ENCODE data around the gene AP5M1.

Gene AP5M1

DNA sequence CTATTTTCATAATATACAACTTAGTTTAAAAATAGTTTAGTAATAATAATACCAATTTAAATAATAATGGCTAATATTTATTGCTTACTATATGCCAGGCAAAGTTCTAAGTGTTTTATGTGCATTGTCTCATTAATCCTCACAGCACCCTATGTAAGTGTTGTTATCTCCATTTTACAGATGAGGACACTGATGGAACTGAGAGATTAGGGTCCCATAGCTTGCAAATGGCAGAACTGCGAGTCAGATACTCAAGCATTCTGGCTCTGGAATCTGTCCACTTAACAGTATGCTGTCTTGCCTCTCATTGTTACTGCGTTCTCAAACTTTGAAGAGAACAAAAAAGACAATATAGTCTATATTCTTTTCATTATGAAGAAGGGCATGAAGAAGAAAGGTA, 19.0 kb downstream of the AP5M1 start:
- CTCF ChIA-PET = no interaction called here
- no peak for DNase-seq (ENCODE audit: extremely low spot score)
- POLR2A ChIA-PET = interaction anchor here (0.6 kb wide), 1 partner anchor 1881 kb away, joined by 3 read pairs; no protein-coding TSS in a partner anchor
- TF ChIP-seq CTCF (IDR thresholded peaks at IDR 0.05; ENCODE audit: control extremely low read depth, extremely low read depth, low read depth, missing control alignments) = no peak

DNA sequence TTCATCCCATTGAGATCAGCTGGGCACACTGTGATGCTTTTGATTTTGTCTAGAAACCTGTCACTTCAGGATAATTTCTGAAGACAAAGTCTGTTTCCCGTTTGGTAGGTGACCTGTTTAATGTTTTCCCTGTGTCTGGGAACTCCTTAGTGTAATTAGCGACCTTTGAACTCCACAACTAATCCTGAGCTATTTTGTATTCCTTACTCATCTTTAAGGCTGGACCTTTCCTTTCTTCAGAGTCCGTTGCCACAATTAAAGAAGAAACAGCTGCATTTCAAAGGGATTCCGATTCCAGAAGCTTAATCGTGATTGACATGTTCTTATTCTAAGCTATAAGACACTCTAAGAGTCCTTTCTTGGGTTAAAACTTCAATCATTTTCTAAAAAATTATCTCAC, 22.0 kb downstream of the AP5M1 start:
- CTCF ChIA-PET = interaction anchor here (1.3 kb wide), 1 partner anchor 10 kb away, joined by 6 read pairs; no protein-coding TSS in a partner anchor
- no peak for TF ChIP-seq CTCF (IDR thresholded peaks at IDR 0.05; ENCODE audit: control extremely low read depth, extremely low read depth, low read depth, missing control alignments)
- POLR2A ChIA-PET = no interaction called here
- DNase-seq (ENCODE audit: extremely low spot score) = no peak

DNA sequence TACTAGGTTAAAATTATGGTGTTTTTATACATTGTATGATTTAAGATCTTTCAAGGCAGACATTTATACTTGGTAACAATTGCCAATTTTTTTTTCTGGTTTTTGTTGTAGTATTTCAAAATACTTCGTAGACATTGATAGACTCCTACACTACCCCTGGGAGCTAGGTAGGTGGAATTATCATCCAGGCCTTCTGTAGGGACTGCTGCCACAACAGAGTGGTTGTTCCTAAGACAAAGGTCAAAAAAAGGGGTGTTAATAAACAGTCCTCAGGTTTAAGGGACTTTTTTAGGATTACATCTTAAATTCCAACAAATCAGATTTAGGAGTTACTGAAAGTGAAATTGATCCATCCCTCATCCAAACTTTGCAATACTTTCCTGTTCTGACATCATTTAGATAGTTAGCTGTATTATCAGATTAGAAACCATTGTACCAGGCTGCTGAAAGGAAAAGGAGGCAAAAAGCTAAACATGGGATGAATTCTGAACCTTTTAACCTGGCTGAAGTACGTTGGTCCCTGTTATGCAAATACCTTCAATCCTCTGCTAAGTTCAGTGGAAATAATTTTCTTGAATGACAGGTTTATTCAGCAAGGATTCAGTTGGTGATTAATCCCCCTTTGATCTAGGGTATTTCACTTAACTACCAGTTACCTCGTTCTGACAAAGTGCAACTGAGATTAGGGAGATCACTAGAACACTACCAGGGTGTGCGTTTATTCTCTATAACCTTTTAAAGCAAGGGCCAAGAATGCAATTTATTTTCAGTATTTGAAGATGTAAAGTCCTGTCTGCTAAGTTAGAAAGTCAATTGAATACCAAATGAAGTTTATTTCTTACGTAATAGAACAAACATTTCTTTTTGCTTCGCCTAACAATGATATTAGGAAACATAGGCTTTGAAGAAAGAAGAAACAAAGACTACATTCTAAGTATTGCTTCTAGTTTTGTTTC, 23.2 kb downstream of the AP5M1 start:
- TF ChIP-seq CTCF (IDR thresholded peaks at IDR 0.05; ENCODE audit: control extremely low read depth, extremely low read depth, low read depth, missing control alignments) = no peak
- DNase-seq (ENCODE audit: extremely low spot score) = no peak
- POLR2A ChIA-PET = no interaction called here
- CTCF ChIA-PET = no interaction called here

- ChIA-PET CTCF (interaction anchor here (0.7 to 3.1 kb wide), 9 partner anchors 8 to 803 kb away, joined by 3 to 18 read pairs (median 3); no protein-coding TSS in a partner anchor), POLR2A (no interaction called here)
- no peak for TF ChIP-seq CTCF (IDR thresholded peaks at IDR 0.05; ENCODE audit: control extremely low read depth, extremely low read depth, low read depth, missing control alignments)
- DNase-seq (ENCODE audit: extremely low spot score) = no peak
Observed at GRCh38 chr14:57293866-57294837, 25.4 kb downstream of the AP5M1 start.

DNA sequence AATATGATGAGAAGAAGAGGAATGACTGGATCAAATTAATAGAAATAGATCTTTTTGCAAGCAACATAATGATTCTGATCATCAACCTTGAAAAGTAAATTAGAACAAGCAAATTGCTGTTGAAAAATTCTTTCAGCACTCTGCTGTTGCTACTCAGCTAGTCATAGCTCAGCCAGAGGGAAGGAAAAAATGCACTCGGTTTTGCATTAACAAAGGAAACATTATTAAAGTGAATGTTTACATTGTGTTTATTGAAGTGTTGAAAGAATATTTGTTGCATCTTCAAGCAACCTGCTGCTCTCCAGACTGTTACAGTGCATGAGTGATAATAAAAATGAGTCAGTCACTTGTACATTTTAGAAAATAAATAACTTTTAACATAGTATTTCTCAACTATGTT, 26.5 kb downstream of the AP5M1 start:
- ChIA-PET POLR2A (no interaction called here), CTCF (interaction anchor here (0.8 to 3.1 kb wide), 5 partner anchors 24 to 804 kb away, joined by 3 to 18 read pairs (median 3); no protein-coding TSS in a partner anchor)
- no peak for TF ChIP-seq CTCF (IDR thresholded peaks at IDR 0.05; ENCODE audit: control extremely low read depth, extremely low read depth, low read depth, missing control alignments)
- no peak for DNase-seq (ENCODE audit: extremely low spot score)

DNA sequence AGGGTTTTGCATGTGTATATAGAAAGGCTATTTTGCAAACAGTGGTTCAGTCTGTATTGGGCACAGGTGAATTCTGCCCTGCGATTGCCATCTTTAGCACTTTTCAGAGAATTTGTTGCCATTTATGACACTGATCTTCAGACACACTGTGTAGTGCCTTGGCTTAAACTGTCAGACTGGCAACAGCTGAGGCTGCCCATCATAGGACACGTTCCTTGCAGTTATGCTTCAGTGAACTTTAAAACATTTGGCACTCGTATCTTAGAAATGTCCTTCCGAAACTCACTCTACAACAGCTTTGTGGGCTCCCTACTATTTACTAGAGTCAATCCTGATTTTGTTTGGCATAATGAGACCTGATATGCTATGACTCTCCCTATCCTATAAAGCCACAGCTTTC, 29.1 kb downstream of the AP5M1 start:
- ChIA-PET POLR2A (no interaction called here), CTCF (interaction anchor here (0.9 to 1.5 kb wide), 3 partner anchors 8 to 12 kb away, joined by 3 read pairs; no protein-coding TSS in a partner anchor)
- TF ChIP-seq CTCF (IDR thresholded peaks at IDR 0.05; ENCODE audit: control extremely low read depth, extremely low read depth, low read depth, missing control alignments) = no peak
- no peak for DNase-seq (ENCODE audit: extremely low spot score)
